Astrocyte (in vitro differentiated cells and primary cell): ENCODE results near the gene BAZ1A. TPM values are rescaled to one million over a fixed set of nuclear protein-coding genes. Genes with fewer than 3 reads are reported as not detected.

Source experiments
- DNase-seq: peaks from one replicate; pipeline ENCODE4 v3.0.0-alpha.2; 2010; ENCODE audit warnings: low read depth
- FAIRE-seq: peaks from 2 replicates; lab custom pipeline; 2011; peaks lifted over from hg19 to GRCh38; lab: Jason Lieb, UNC
- H2AFZ ChIP-seq: 2 replicates; pipeline ENCODE4 v1.6.0; 2012; ENCODE audit warnings: low read depth, low read length, inconsistent platforms
- H3K27ac ChIP-seq: 2 replicates; pipeline ENCODE4 v1.5.1; 2011; ENCODE audit warnings: low read depth, low read length, inconsistent platforms
- H3K27me3 ChIP-seq: 2 replicates; pipeline ENCODE4 v1.6.0; 2011; ENCODE audit warnings: low read length, inconsistent platforms; ENCODE audit not compliant: insufficient read depth
- H3K36me3 ChIP-seq: 2 replicates; pipeline ENCODE4 v1.5.1; 2011; ENCODE audit warnings: low read length, inconsistent platforms; ENCODE audit not compliant: insufficient read depth
- H3K4me1 ChIP-seq: 2 replicates; pipeline ENCODE4 v1.5.1; 2011; ENCODE audit warnings: low read length, inconsistent platforms; ENCODE audit not compliant: insufficient read depth
- H3K4me2 ChIP-seq: 2 replicates; pipeline ENCODE4 v1.6.0; 2012; ENCODE audit warnings: low read length, inconsistent platforms
- H3K4me3 ChIP-seq: 2 replicates; pipeline ENCODE4 v1.5.1; 2011; ENCODE audit warnings: low read depth, mild to moderate bottlenecking, low read length, inconsistent platforms; ENCODE audit not compliant: insufficient read depth
- H3K79me2 ChIP-seq: 2 replicates; pipeline ENCODE4 v1.6.0; 2012; ENCODE audit warnings: mild to moderate bottlenecking, low read length, inconsistent platforms; ENCODE audit not compliant: insufficient read depth
- H3K9ac ChIP-seq: 2 replicates; pipeline ENCODE4 v1.6.0; 2012; ENCODE audit warnings: mild to moderate bottlenecking, low read length, inconsistent platforms
- H3K9me3 ChIP-seq: 2 replicates; pipeline ENCODE4 v1.5.1; 2012; ENCODE audit warnings: low read depth, mild to moderate bottlenecking, low read length, inconsistent platforms; ENCODE audit not compliant: insufficient read depth
- H4K20me1 ChIP-seq: 2 replicates; pipeline ENCODE4 v1.6.0; 2012; ENCODE audit warnings: low read length, inconsistent platforms; ENCODE audit not compliant: insufficient read depth
- H3K27ac Mint-ChIP-seq: one replicate; pipeline ENCODE4 v1.8.0; 2021; ENCODE audit warnings: mild to moderate bottlenecking, mixed read lengths; ENCODE audit not compliant: unreplicated experiment
- H3K27me3 Mint-ChIP-seq: one replicate; pipeline ENCODE4 v1.8.0; 2021; ENCODE audit warnings: low read depth, mixed read lengths; ENCODE audit not compliant: unreplicated experiment
- H3K36me3 Mint-ChIP-seq: one replicate; pipeline ENCODE4 v1.8.0; 2021; ENCODE audit warnings: low read depth, mixed read lengths; ENCODE audit not compliant: unreplicated experiment
- H3K4me1 Mint-ChIP-seq: one replicate; pipeline ENCODE4 v1.8.0; 2021; ENCODE audit warnings: low read depth, mixed read lengths; ENCODE audit not compliant: unreplicated experiment
- H3K4me3 Mint-ChIP-seq: one replicate; pipeline ENCODE4 v1.8.0; 2021; ENCODE audit warnings: mild to moderate bottlenecking, moderate library complexity, mixed read lengths; ENCODE audit not compliant: unreplicated experiment
- H3K9me3 Mint-ChIP-seq: one replicate; pipeline ENCODE4 v1.8.0; 2021; ENCODE audit warnings: mild to moderate bottlenecking, mixed read lengths; ENCODE audit not compliant: unreplicated experiment
- CTCF ChIP-seq: IDR thresholded peaks from 2 replicates; pipeline ENCODE4 v1.5.1; 2011; ENCODE audit warnings: low read depth, mild to moderate bottlenecking, inconsistent platforms, low read length, moderate library complexity; ENCODE audit not compliant: insufficient read depth
- EZH2 ChIP-seq: IDR thresholded peaks from 2 replicates; pipeline ENCODE4 v1.6.1; 2012; ENCODE audit warnings: mild to moderate bottlenecking, low read length, inconsistent platforms; ENCODE audit not compliant: insufficient read depth
- total RNA-seq: library from RNA; stranded (reverse); gene quantifications from 2 replicates; pipeline ENCODE4 v1.2.1, GENCODE V29; 2021

Gene BAZ1A
- total RNA-seq, 1 donor from 2014 or later = 36.9 TPM

GRCh38 chr14:34766060-34766459, 109.1 kb downstream of the BAZ1A start:
- no peaks in the 10 kb centered on the region for H4K20me1 ChIP-seq
- H3K27ac Mint-ChIP-seq = no peak overlapping the region
- DNase-seq (no peak), FAIRE-seq (no peak)
- no peak overlapping the region for H3K9ac ChIP-seq
- no peaks in the 10 kb centered on the region for H3K27me3 Mint-ChIP-seq
- H3K4me3 ChIP-seq = no peak overlapping the region
- H3K79me2 ChIP-seq = no peaks in the 10 kb centered on the region
- H3K4me3 Mint-ChIP-seq = no peak overlapping the region
- H3K27ac ChIP-seq = no peak overlapping the region
- TF ChIP-seq CTCF (no peak), EZH2 (no peak)
- no peaks in the 10 kb centered on the region for H3K4me1 Mint-ChIP-seq
- H2AFZ ChIP-seq = no peak overlapping the region
- no peaks in the 10 kb centered on the region for H3K4me1 ChIP-seq
- peaks cover 26% of the 10 kb centered on the region for H3K36me3 ChIP-seq
- no peaks in the 10 kb centered on the region for H3K9me3 Mint-ChIP-seq
- H3K36me3 Mint-ChIP-seq = peaks cover 16% of the 10 kb centered on the region
- no peaks in the 10 kb centered on the region for H3K9me3 ChIP-seq
- H3K4me2 ChIP-seq = no peak overlapping the region
- H3K27me3 ChIP-seq = no peaks in the 10 kb centered on the region

DNA sequence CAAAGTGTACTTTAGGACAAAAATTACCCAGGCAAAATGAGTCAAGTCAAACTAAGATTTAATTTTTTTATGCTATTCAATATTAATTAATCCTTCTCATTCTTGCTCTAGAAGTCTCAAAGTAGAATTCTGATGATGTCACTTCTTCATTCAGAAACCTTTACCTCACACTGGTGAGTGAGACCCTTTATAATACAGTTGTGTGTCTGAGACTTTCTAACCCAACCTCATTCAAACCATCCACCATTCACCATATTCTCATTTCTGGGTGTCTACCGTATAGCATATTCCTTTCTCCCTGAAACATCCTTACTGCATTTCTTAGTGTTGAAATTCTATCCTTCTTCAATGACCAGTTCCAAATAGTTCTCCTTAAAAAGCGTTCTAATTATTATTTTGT, 119.9 kb downstream of the BAZ1A start:
- H3K27ac ChIP-seq = no peak overlapping the region
- no peak overlapping the region for H3K9ac ChIP-seq
- no peaks in the 10 kb centered on the region for H3K9me3 Mint-ChIP-seq
- no peaks in the 10 kb centered on the region for H3K9me3 ChIP-seq
- TF ChIP-seq CTCF = no peak
- TF ChIP-seq EZH2 = no peak
- H3K36me3 Mint-ChIP-seq = peaks cover 10% of the 10 kb centered on the region
- H3K27ac Mint-ChIP-seq = no peak overlapping the region
- no peak overlapping the region for H3K4me3 ChIP-seq
- no peaks in the 10 kb centered on the region for H3K27me3 Mint-ChIP-seq
- no peak overlapping the region for H3K4me3 Mint-ChIP-seq
- no peak overlapping the region for H2AFZ ChIP-seq
- H3K4me2 ChIP-seq = no peak overlapping the region
- FAIRE-seq (no peak), DNase-seq (no peak)
- peaks cover 8% of the 10 kb centered on the region for H3K4me1 ChIP-seq
- peaks cover 24% of the 10 kb centered on the region for H3K36me3 ChIP-seq
- H3K79me2 ChIP-seq = no peaks in the 10 kb centered on the region
- no peaks in the 10 kb centered on the region for H3K27me3 ChIP-seq
- H3K4me1 Mint-ChIP-seq = no peaks in the 10 kb centered on the region
- no peaks in the 10 kb centered on the region for H4K20me1 ChIP-seq

GRCh38 chr14:34754687-34755086, 120.5 kb downstream of the BAZ1A start:
- no peak overlapping the region for H3K4me3 Mint-ChIP-seq

More at GRCh38 chr14:34754687-34755086, 120.5 kb downstream of the BAZ1A start:
- Histone ChIP-seq H3K9ac (no peak overlapping the region), H3K4me2 (no peak overlapping the region), H3K36me3 (peaks cover 20% of the 10 kb centered on the region), H3K9me3 (no peaks in the 10 kb centered on the region), H2AFZ (no peak overlapping the region), H3K27ac (no peak overlapping the region), H3K4me1 (peaks cover 8% of the 10 kb centered on the region), H4K20me1 (no peaks in the 10 kb centered on the region), H3K4me3 (no peak overlapping the region), H3K79me2 (no peaks in the 10 kb centered on the region), H3K27me3 (no peaks in the 10 kb centered on the region)
- no peak for FAIRE-seq
- Mint-ChIP-seq H3K9me3 (no peaks in the 10 kb centered on the region), H3K27ac (no peak overlapping the region), H3K4me1 (peaks cover 1% of the 10 kb centered on the region), H3K36me3 (peaks cover 12% of the 10 kb centered on the region), H3K27me3 (no peaks in the 10 kb centered on the region)
- TF ChIP-seq EZH2 (no peak), CTCF (no peak)
- no peak for DNase-seq
